Stimulated activated CD8-positive, alpha-beta memory T cell treated with anti-CD3 and anti-CD28 coated beads, Interleukin-7, amount 100 ng/mL, for 48 hours (primary cell): ENCODE measurements around the gene ALG14.
A peak's percentile ranks its signal among the peaks of the same experiment; 100 is the strongest.

Experiments
- DNase-seq, 2 donors: peaks; one replicate each; pipeline ENCODE4 v3.0.0-alpha.2; 2020; ENCODE audit warnings: low read depth in 1 of 2; ENCODE audit errors: extremely low read depth in 1 of 2

ALG14 gene

GRCh38 chr1:94935034-94935433 lies 137.7 kb downstream of the ALG14 start:
- no peak for DNase-seq

GRCh38 chr1:94934551-94934950 lies 138.2 kb downstream of the ALG14 start:
- no peak for DNase-seq

GRCh38 chr1:94931254-94931841 lies 141.4 kb downstream of the ALG14 start:
- DNase-seq: no peak

- DNase-seq: no peak
Measured at GRCh38 chr1:94929351-94930217, 143.2 kb downstream of the ALG14 start.

- no peak for DNase-seq
Measured at GRCh38 chr1:94928293-94928939, 144.3 kb downstream of the ALG14 start.

- DNase-seq: no peak
Measured at GRCh38 chr1:94927405-94928175, 145.2 kb downstream of the ALG14 start.

- DNase-seq: peak; percentile 36 to 47
Measured at GRCh38 chr1:94926915-94927404, 145.8 kb downstream of the ALG14 start, which contains the start of gene CNN3. Gene CNN3 (minus strand): TSS chr1:94927110. CDS start chr1:94926894, 216 bp downstream.

- DNase-seq: no peak
Measured at GRCh38 chr1:94926126-94926914, 146.4 kb downstream of the ALG14 start.

- DNase-seq: no peak
Measured at GRCh38 chr1:94925561-94926125, 147.1 kb downstream of the ALG14 start.

- no peak for DNase-seq
Measured at GRCh38 chr1:94925004-94925403, 147.7 kb downstream of the ALG14 start.
